Neural cell (in vitro differentiated cells): ENCODE data around the gene ITPK1. TPM values are rescaled to one million over a fixed set of nuclear protein-coding genes. Genes with fewer than 3 reads are reported as not detected.

Source experiments
- H2AFZ ChIP-seq: fragments of 200-600, 300-800 bp; sonication (generic), shearing (Covaris generic); 2 replicates; pipeline ENCODE4 v1.6.0; 2014; ENCODE audit warnings: low read depth, mild to moderate bottlenecking, antibody characterized with exemption, low read length, moderate library complexity
- H3F3A ChIP-seq: fragments of 200-600 bp; shearing (Covaris generic); 2 replicates; pipeline ENCODE4 v1.6.1; 2016; ENCODE audit warnings: mild to moderate bottlenecking, moderate library complexity, mixed read lengths, antibody characterized with exemption, low read length; ENCODE audit not compliant: insufficient read depth, poor library complexity, severe bottlenecking
- H3K27ac ChIP-seq: fragments of 200-600, 300-800 bp; sonication (generic), shearing (Covaris generic); 2 replicates; pipeline ENCODE4 v1.5.1; 2014; ENCODE audit warnings: mild to moderate bottlenecking, low read length, moderate library complexity
- H3K27me3 ChIP-seq: fragments of 300-800, 200-600 bp; sonication (generic), shearing (Covaris generic); 2 replicates; pipeline ENCODE4 v1.6.0; 2014; ENCODE audit warnings: mild to moderate bottlenecking, low read depth, low read length, moderate library complexity; ENCODE audit not compliant: insufficient read depth
- H3K36me3 ChIP-seq: fragments of 300-800, 200-600 bp; sonication (generic), shearing (Covaris generic); 2 replicates; pipeline ENCODE4 v1.5.1; 2014; ENCODE audit warnings: mild to moderate bottlenecking, antibody characterized with exemption, low read length, moderate library complexity; ENCODE audit not compliant: insufficient read depth
- H3K4me2 ChIP-seq: fragments of 300-800, 200-600 bp; sonication (generic), shearing (Covaris generic); 2 replicates; pipeline ENCODE4 v1.6.0; 2014; ENCODE audit warnings: mild to moderate bottlenecking, low read length
- H3K4me3 ChIP-seq: fragments of 300-800, 200-600 bp; sonication (generic), shearing (Covaris generic); 2 replicates; pipeline ENCODE4 v1.5.1; 2014; ENCODE audit warnings: mild to moderate bottlenecking, low read length, moderate library complexity
- H3K79me2 ChIP-seq: fragments of 200-600 bp; shearing (Covaris generic); replicated peaks from 2 replicates; pipeline ENCODE4 v1.6.0; 2014; ENCODE audit warnings: mild to moderate bottlenecking, low read length, moderate library complexity; ENCODE audit not compliant: insufficient read depth
- H3K9ac ChIP-seq: fragments of 300-800, 200-600 bp; sonication (generic), shearing (Covaris generic); 2 replicates; pipeline ENCODE4 v1.6.1; 2016; ENCODE audit warnings: mild to moderate bottlenecking, low read length, mixed read lengths
- H3K9me2 ChIP-seq: fragments of 200-600 bp; shearing (Covaris generic); 2 replicates; pipeline ENCODE4 v1.6.1; 2016; ENCODE audit warnings: mild to moderate bottlenecking, low read length, mixed read lengths; ENCODE audit not compliant: insufficient read depth
- H3K9me3 ChIP-seq: fragments of 200-600, 300-800 bp; sonication (generic), shearing (Covaris generic); 2 replicates; pipeline ENCODE4 v1.6.1; 2016; ENCODE audit warnings: mild to moderate bottlenecking, mixed run types, low read length, moderate library complexity, mixed read lengths
- H4K20me1 ChIP-seq: fragments of 200-600 bp; shearing (Covaris generic); 2 replicates; pipeline ENCODE4 v1.6.1; 2016; ENCODE audit warnings: mild to moderate bottlenecking, mixed run types; ENCODE audit not compliant: insufficient read depth
- CTCF ChIP-seq: fragments of 450-650 bp; IDR thresholded peaks from 2 replicates; pipeline ENCODE4 v1.5.1; 2014; ENCODE audit warnings: antibody characterized with exemption, mild to moderate bottlenecking, moderate library complexity; ENCODE audit not compliant: poor library complexity, severe bottlenecking
- EP300 ChIP-seq: fragments of 450-650 bp; conservative IDR thresholded peaks from 2 replicates; pipeline ENCODE4 v1.6.1; 2014; ENCODE audit warnings: antibody characterized with exemption, mild to moderate bottlenecking, moderate library complexity; ENCODE audit not compliant: poor library complexity, severe bottlenecking
- EZH2 ChIP-seq: fragments of 200-600, 300-800 bp; shearing (Covaris generic), sonication (generic); IDR thresholded peaks from 2 replicates; pipeline ENCODE4 v1.6.1; 2014; ENCODE audit warnings: antibody characterized with exemption, low read length, borderline replicate concordance, mild to moderate bottlenecking; ENCODE audit not compliant: insufficient read depth, poor library complexity, severe bottlenecking
- MXI1 ChIP-seq: fragments of 450-650 bp; conservative IDR thresholded peaks from 2 replicates; pipeline ENCODE4 v1.6.1; 2014; ENCODE audit warnings: antibody characterized with exemption, mild to moderate bottlenecking; ENCODE audit not compliant: poor library complexity, severe bottlenecking
- POLR2AphosphoS5 ChIP-seq: IDR thresholded peaks from 2 replicates; pipeline ENCODE4 v1.6.1; 2012
- RAD21 ChIP-seq: fragments of 450-650 bp; conservative IDR thresholded peaks from 2 replicates; pipeline ENCODE4 v1.6.1; 2014; ENCODE audit warnings: antibody characterized with exemption, mild to moderate bottlenecking, moderate library complexity
- REST ChIP-seq: IDR thresholded peaks from 2 replicates; pipeline ENCODE4 v1.6.1; 2012; ENCODE audit warnings: borderline replicate concordance
- SMC3 ChIP-seq: fragments of 450-650 bp; conservative IDR thresholded peaks from 2 replicates; pipeline ENCODE4 v1.6.1; 2014; ENCODE audit warnings: antibody characterized with exemption, mild to moderate bottlenecking, moderate library complexity; ENCODE audit not compliant: poor library complexity
- TAF1 ChIP-seq: IDR thresholded peaks from 2 replicates; pipeline ENCODE4 v1.6.1; 2012; ENCODE audit warnings: low read depth
- polyA plus RNA-seq: library from polyadenylated mRNA; depleted of rRNA; stranded (reverse); fragments of >200 nt; gene quantifications from 2 replicates; pipeline ENCODE4 v1.2.3, GENCODE V29; 2014

Gene ITPK1
- polyA plus RNA-seq, 1 donor from 2014 or later, result 65.0 TPM

- Histone ChIP-seq H3K9me2 (no peaks in the 10 kb centered on the region), H3K27ac (no peak overlapping the region), H3K27me3 (no peaks in the 10 kb centered on the region), H2AFZ (no peak overlapping the region), H3K9ac (no peak overlapping the region), H3K36me3 (no peaks in the 10 kb centered on the region), H3F3A (no peaks in the 10 kb centered on the region), H4K20me1 (no peaks in the 10 kb centered on the region), H3K9me3 (no peaks in the 10 kb centered on the region), H3K4me2 (no peak overlapping the region), H3K4me3 (no peak overlapping the region), H3K79me2 (no peaks in the 10 kb centered on the region)
- TF ChIP-seq EP300, result no peak
- no peak for TF ChIP-seq TAF1
- TF ChIP-seq CTCF, result no peak
- TF ChIP-seq RAD21, result no peak
- no peak for TF ChIP-seq EZH2
- no peak for TF ChIP-seq POLR2AphosphoS5
- no peak for TF ChIP-seq MXI1
- TF ChIP-seq REST, result no peak
- TF ChIP-seq SMC3, result no peak
These were observed 188.8 kb downstream of the ITPK1 start for GRCh38 chr14:92926931-92927330.

GRCh38 chr14:92926180-92926845 is 189.4 kb downstream of the ITPK1 start:
- TF ChIP-seq MXI1 (no peak), POLR2AphosphoS5 (no peak), REST (no peak), CTCF (no peak), RAD21 (no peak)
- H3K9me2 ChIP-seq, result no peaks in the 10 kb centered on the region
- no peak overlapping the region for H3K4me2 ChIP-seq
- no peaks in the 10 kb centered on the region for H3K9me3 ChIP-seq
- H2AFZ ChIP-seq, result no peak overlapping the region
- no peaks in the 10 kb centered on the region for H3K79me2 ChIP-seq
- no peaks in the 10 kb centered on the region for H3F3A ChIP-seq
- H3K9ac ChIP-seq, result no peak overlapping the region
- H3K27ac ChIP-seq, result no peak overlapping the region
- H4K20me1 ChIP-seq, result no peaks in the 10 kb centered on the region
- no peaks in the 10 kb centered on the region for H3K36me3 ChIP-seq
- no peak overlapping the region for H3K4me3 ChIP-seq
- no peaks in the 10 kb centered on the region for H3K27me3 ChIP-seq
